ENCODE data around the gene SLC39A11.

- TF ChIP-seq POLR2A (IDR thresholded peaks at IDR 0.05), result no peak
- no peak for TF ChIP-seq CTCF (IDR thresholded peaks at IDR 0.05)
These were observed 193.8 kb downstream of the SLC39A11 start for GRCh38 chr17:72898725-72899124.
